Tibial artery (tissue), 4 donors: ENCODE measurements around the gene GDPD4.
A peak's percentile ranks its signal among the peaks of the same experiment; 100 is the strongest.

Experiments used
- DNase-seq, 2 donors: peaks; one replicate each; pipeline ENCODE4 v3.0.0-alpha.2; 2019
- H3K27ac ChIP-seq, 2 donors: fragments of 200-600 bp; sonication (generic) in 1 of 2; 1 replicate in 1 of 2; 2 replicates in 1 of 2; pipeline ENCODE4 v1.5.1; 2018 to 2019; ENCODE audit warnings: mild to moderate bottlenecking in 1 of 2
- H3K27me3 ChIP-seq, 2 donors: fragments of 200-600 bp; sonication (generic) in 1 of 2; one replicate each; pipeline versions ENCODE4 v1.5.1 to v1.6.0; 2016 to 2019
- H3K36me3 ChIP-seq, 3 donors: fragments of 200-600 bp; sonication (generic) in 2 of 3; one replicate each; pipeline ENCODE4 v1.5.1; 2016 to 2019; ENCODE audit warnings: mild to moderate bottlenecking in 2 of 3
- H3K4me1 ChIP-seq, 4 donors: fragments of 200-600 bp; sonication (generic) in 2 of 4; 1 replicate in 3 of 4; 2 replicates in 1 of 4; pipeline ENCODE4 v1.5.1; 2016 to 2019
- H3K4me3 ChIP-seq, 2 donors: fragments of 200-600 bp; sonication (generic) in 1 of 2; 1 replicate in 1 of 2; 2 replicates in 1 of 2; pipeline ENCODE4 v1.5.1; 2018 to 2019; ENCODE audit warnings: mild to moderate bottlenecking in 2 of 2
- H3K9me3 ChIP-seq, 3 donors: fragments of 200-600 bp; sonication (generic) in 1 of 3; one replicate each; pipeline ENCODE4 v1.5.1; 2016 to 2019
- intact Hi-C: fragments of 100-400 bp; cut with DNase I; formaldehyde crosslinking; loops from one replicate; pipeline ENCODE4 v1.15.0; 2023; ENCODE audit warnings: low total_unique reads
- TF ChIP-seq, protein P1 (sequence below), 2 experiments: fragments of 200-600 bp in 1 of 2; fragments of 450-650 bp in 1 of 2; IDR thresholded peaks; one replicate each; pipeline ENCODE4 v1.5.1; 2017 to 2019; ENCODE audit warnings: antibody characterized with exemption in 2 of 2, mild to moderate bottlenecking in 1 of 2, moderate library complexity in 1 of 2

Gene GDPD4

GRCh38 chr11:77187776-77188632, 113.5 kb downstream of the GDPD4 start:
- intact Hi-C loops = loop anchor here (2.0 kb wide), 1 partner anchor 61 kb away; no protein-coding TSS in a partner anchor

GRCh38 chr11:77187111-77187750, 114.3 kb downstream of the GDPD4 start:
- Histone ChIP-seq H3K27ac (no peak overlapping the region), H3K36me3 (no peaks in the 10 kb centered on the region), H3K4me3 (no peak overlapping the region), H3K9me3 (no peaks in the 10 kb centered on the region), H3K27me3 (peaks cover 0 to 4% of the 10 kb centered on the region in 2 donors), H3K4me1 (no peaks in the 10 kb centered on the region)
- intact Hi-C loops = no loop called here
- no peak for DNase-seq
- TF ChIP-seq, protein P1, sequence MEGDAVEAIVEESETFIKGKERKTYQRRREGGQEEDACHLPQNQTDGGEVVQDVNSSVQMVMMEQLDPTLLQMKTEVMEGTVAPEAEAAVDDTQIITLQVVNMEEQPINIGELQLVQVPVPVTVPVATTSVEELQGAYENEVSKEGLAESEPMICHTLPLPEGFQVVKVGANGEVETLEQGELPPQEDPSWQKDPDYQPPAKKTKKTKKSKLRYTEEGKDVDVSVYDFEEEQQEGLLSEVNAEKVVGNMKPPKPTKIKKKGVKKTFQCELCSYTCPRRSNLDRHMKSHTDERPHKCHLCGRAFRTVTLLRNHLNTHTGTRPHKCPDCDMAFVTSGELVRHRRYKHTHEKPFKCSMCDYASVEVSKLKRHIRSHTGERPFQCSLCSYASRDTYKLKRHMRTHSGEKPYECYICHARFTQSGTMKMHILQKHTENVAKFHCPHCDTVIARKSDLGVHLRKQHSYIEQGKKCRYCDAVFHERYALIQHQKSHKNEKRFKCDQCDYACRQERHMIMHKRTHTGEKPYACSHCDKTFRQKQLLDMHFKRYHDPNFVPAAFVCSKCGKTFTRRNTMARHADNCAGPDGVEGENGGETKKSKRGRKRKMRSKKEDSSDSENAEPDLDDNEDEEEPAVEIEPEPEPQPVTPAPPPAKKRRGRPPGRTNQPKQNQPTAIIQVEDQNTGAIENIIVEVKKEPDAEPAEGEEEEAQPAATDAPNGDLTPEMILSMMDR (IDR thresholded peaks at IDR 0.05) = no peak

More at GRCh38 chr11:77187776-77188632, 113.5 kb downstream of the GDPD4 start:
- TF ChIP-seq, protein P1 (IDR thresholded peaks at IDR 0.05) = peak; percentile 86 to 88
- H3K36me3 ChIP-seq = no peaks in the 10 kb centered on the region
- H3K9me3 ChIP-seq = no peaks in the 10 kb centered on the region
- H3K27me3 ChIP-seq = peaks cover 0 to 4% of the 10 kb centered on the region in 2 donors
- H3K27ac ChIP-seq = no peak overlapping the region
- no peaks in the 10 kb centered on the region for H3K4me1 ChIP-seq
- H3K4me3 ChIP-seq = no peak overlapping the region
- peak; percentile 70 to 83 for DNase-seq

GRCh38 chr11:77186302-77186701, 115.2 kb downstream of the GDPD4 start:
- no peak overlapping the region for H3K4me3 ChIP-seq
- intact Hi-C loops = no loop called here
- TF ChIP-seq, protein P1 (IDR thresholded peaks at IDR 0.05) = no peak
- H3K9me3 ChIP-seq = no peaks in the 10 kb centered on the region
- H3K36me3 ChIP-seq = no peaks in the 10 kb centered on the region
- H3K27ac ChIP-seq = no peak overlapping the region
- no peaks in the 10 kb centered on the region for H3K27me3 ChIP-seq
- no peak for DNase-seq
- H3K4me1 ChIP-seq = no peaks in the 10 kb centered on the region

GRCh38 chr11:77184136-77184860, 117.2 kb downstream of the GDPD4 start:
- intact Hi-C loops = no loop called here
- no peak overlapping the region for H3K4me3 ChIP-seq

GRCh38 chr11:77183431-77183984, 118.0 kb downstream of the GDPD4 start:
- intact Hi-C loops = no loop called here
- Histone ChIP-seq H3K36me3 (no peaks in the 10 kb centered on the region), H3K27ac (no peak overlapping the region), H3K4me1 (peaks cover 0 to 10% (median 2%) of the 10 kb centered on the region in 4 donors), H3K27me3 (no peaks in the 10 kb centered on the region), H3K4me3 (no peak overlapping the region), H3K9me3 (no peaks in the 10 kb centered on the region)
- TF ChIP-seq, protein P1 (IDR thresholded peaks at IDR 0.05) = no peak
- no peak for DNase-seq

More at GRCh38 chr11:77184136-77184860, 117.2 kb downstream of the GDPD4 start:
- H3K36me3 ChIP-seq = no peaks in the 10 kb centered on the region
- H3K4me1 ChIP-seq = peaks cover 0 to 4% (median under 1%) of the 10 kb centered on the region in 4 donors
- TF ChIP-seq, protein P1 (IDR thresholded peaks at IDR 0.05) = no peak
- no peak for DNase-seq
- H3K9me3 ChIP-seq = no peaks in the 10 kb centered on the region
- no peak overlapping the region for H3K27ac ChIP-seq
- H3K27me3 ChIP-seq = no peaks in the 10 kb centered on the region
